ENCODE measurements around the gene PASD1.
"Not testable (repeated sequence)": the region's sequence is repeated elsewhere in the genome, so short reads cannot be mapped to it uniquely, and the experiment has no call there.

The PASD1 gene

DNA sequence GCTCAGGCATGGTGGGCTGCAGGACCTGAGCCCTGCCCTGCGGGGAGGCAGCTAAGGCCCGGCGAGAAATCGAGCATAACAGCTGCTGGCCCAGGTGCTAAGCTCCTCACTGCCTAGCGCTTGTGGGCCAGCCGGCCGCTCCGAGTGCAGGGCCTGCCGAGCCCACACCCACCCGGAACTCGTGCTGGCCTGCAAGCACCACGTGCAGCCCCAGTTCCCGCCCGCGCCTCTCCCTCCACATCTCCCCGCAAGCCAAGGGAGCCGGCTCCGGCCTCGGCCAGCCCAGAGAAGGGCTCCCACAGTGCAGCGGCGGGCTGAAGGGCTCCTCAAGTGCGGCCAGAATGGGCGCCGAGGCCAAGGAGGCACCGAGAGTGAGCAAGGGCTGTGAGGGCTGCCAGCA, 8.2 kb upstream of the PASD1 start:
- not testable (repeated sequence) for H3K9ac ChIP-seq (ENCODE audit: low read length); H3K27ac ChIP-seq (ENCODE audit: low read length); H3K27me3 ChIP-seq (ENCODE audit: control insufficient read depth, insufficient read depth, low read length); H3K36me3 ChIP-seq (ENCODE audit: control insufficient read depth, low read depth, low read length); H3K4me3 ChIP-seq (ENCODE audit: low read length); H3K9me3 ChIP-seq (ENCODE audit: control insufficient read depth, low read depth, low read length); H3K4me1 ChIP-seq (ENCODE audit: control insufficient read depth, low read depth, low read length)

DNA sequence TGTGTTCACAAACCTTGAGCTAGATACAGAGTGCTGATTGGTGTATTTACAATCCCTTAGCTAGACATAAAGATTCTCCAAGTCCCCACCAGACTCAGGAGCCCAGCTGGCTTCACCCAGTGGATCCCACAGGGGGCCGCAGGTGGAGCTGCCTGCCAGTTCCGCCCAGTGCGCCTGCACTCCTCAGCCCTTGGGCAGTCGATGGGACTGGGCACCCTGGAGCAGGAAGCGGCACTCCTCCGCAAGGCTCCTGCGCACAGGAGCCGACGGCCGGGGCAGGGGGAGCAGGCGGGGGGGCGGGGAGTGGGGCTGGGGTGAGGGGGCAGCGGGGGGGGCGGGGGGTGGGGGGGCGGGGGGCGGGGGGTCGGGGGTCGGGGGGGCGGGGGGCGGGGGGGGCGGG, 990 bp upstream of the PASD1 start:
- H3K27me3 ChIP-seq (ENCODE audit: control insufficient read depth, insufficient read depth, low read length); H3K4me3 ChIP-seq (ENCODE audit: low read length); H3K9ac ChIP-seq (ENCODE audit: low read length); H3K4me1 ChIP-seq (ENCODE audit: control insufficient read depth, low read depth, low read length); H3K9me3 ChIP-seq (ENCODE audit: control insufficient read depth, low read depth, low read length); H3K36me3 ChIP-seq (ENCODE audit: control insufficient read depth, low read depth, low read length); H3K27ac ChIP-seq (ENCODE audit: low read length): not testable (repeated sequence)

DNA sequence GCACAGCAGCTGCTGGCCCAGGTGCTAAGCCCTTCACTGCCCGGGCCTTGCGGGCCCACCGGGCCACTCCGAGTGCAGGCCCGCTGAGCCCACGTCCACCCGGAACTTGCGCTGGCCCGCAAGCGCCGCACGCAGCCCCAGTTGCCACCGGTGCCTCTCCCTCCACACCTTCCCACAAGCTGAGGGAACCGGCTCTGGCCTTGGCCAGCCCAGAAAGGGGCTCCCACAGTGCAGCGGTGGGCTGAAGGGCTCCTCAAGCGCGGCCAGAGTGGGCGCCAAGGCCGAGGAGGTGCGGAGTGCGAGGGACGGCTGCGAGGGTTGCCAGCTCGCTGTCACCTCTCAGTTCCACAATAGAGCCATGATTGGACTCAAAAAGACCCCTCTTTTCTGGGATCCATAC, 472 bp upstream of the PASD1 start:
- not testable (repeated sequence) for H3K27me3 ChIP-seq (ENCODE audit: control insufficient read depth, insufficient read depth, low read length); H3K9me3 ChIP-seq (ENCODE audit: control insufficient read depth, low read depth, low read length); H3K4me1 ChIP-seq (ENCODE audit: control insufficient read depth, low read depth, low read length); H3K9ac ChIP-seq (ENCODE audit: low read length); H3K36me3 ChIP-seq (ENCODE audit: control insufficient read depth, low read depth, low read length); H3K27ac ChIP-seq (ENCODE audit: low read length); H3K4me3 ChIP-seq (ENCODE audit: low read length)

DNA sequence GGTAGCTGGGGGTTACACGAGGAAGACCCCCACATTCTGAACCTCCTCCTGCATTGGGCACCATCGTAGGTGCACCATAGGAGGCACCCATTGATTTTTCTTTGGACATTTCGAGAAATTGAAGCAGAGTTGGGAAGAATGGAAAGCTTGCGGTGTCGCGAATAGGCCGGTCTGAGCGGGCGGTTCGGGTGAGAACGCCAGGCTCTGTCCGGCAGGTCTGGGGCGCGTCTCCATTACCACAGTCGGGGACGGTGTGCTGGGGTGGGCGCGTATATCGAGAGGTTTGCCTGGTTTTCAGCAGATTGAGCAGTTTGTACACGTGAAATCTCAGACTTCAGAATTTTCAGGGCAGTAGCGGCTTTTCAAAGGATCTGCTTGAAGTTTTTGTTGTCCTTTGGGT, 560 bp downstream of the PASD1 start:
- Histone ChIP-seq H3K27me3 (ENCODE audit: control insufficient read depth, insufficient read depth, low read length) (no peaks in the 10 kb centered on the region), H3K4me3 (ENCODE audit: low read length) (no peak overlapping the region), H3K9ac (ENCODE audit: low read length) (no peak overlapping the region), H3K9me3 (ENCODE audit: control insufficient read depth, low read depth, low read length) (peaks cover 5% of the 10 kb centered on the region), H3K27ac (ENCODE audit: low read length) (no peak overlapping the region), H3K4me1 (ENCODE audit: control insufficient read depth, low read depth, low read length) (no peaks in the 10 kb centered on the region), H3K36me3 (ENCODE audit: control insufficient read depth, low read depth, low read length) (no peaks in the 10 kb centered on the region)

DNA sequence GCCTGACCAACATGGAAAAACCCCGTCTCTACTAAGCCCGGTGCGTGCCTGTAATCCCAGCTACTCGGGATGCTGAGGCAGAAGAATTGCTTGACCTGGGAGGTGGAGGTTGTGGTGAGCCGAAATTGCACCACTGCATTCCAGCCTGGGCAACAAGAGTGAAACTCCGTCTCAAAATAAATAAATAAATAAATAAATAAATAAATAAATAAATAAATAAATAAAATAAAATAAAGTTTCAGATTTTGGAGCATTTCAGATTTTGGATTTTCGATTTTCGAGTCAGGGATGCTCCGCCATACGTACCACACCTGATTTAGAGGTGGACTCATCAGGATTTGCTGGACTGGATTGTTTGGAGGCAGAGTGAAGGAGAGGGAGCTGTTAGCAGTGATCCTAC, 3.4 kb downstream of the PASD1 start:
- not testable (repeated sequence) for H3K27ac ChIP-seq (ENCODE audit: low read length); H3K27me3 ChIP-seq (ENCODE audit: control insufficient read depth, insufficient read depth, low read length); H3K36me3 ChIP-seq (ENCODE audit: control insufficient read depth, low read depth, low read length); H3K9ac ChIP-seq (ENCODE audit: low read length); H3K4me1 ChIP-seq (ENCODE audit: control insufficient read depth, low read depth, low read length); H3K4me3 ChIP-seq (ENCODE audit: low read length)
- H3K9me3 ChIP-seq (ENCODE audit: control insufficient read depth, low read depth, low read length): peaks cover 11% of the 10 kb centered on the region

DNA sequence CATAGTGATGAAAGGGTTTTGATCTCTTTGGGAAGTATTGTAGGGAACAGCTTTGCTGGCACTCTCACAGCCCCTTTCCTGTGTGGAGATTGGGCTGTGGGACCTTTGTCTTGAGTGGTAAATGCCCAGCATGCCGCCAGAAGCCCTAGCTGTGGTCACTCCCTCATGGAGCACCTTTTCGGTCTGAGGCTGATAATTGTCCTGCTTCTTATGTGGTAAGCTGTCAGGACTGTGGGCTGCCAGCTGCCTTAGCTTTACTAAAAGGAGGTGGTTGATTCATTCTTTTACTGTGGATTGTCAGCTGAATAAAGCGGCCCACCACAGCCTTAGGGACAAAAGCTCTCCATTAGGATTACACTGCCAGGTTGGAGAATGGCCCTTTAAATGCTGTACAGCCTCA, 7.1 kb downstream of the PASD1 start:
- no peaks in the 10 kb centered on the region for H3K36me3 ChIP-seq (ENCODE audit: control insufficient read depth, low read depth, low read length)
- peaks cover 6% of the 10 kb centered on the region for H3K9me3 ChIP-seq (ENCODE audit: control insufficient read depth, low read depth, low read length)
- H3K4me1 ChIP-seq (ENCODE audit: control insufficient read depth, low read depth, low read length): no peaks in the 10 kb centered on the region
- no peak overlapping the region for H3K9ac ChIP-seq (ENCODE audit: low read length)
- H3K27me3 ChIP-seq (ENCODE audit: control insufficient read depth, insufficient read depth, low read length): no peaks in the 10 kb centered on the region
- H3K27ac ChIP-seq (ENCODE audit: low read length): no peak overlapping the region
- H3K4me3 ChIP-seq (ENCODE audit: low read length): no peak overlapping the region

DNA sequence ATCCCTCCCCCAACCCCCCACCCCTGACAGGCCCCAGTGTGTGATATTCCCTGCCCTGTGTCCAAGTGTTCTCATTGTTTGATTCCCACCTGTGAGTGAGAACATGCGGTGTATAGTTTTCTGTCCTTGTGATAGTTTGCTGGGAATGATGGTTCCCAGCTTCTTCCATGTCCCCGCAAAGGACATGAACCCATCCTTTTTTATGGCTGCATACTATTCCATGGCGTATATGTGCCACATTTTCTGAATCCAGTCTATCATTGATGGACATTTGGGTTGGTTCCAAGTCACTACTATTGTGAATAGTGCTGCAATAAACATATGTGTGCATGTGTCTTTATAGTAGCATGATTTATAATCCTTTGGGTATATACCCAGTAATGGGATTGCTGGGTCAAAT, 29.9 kb downstream of the PASD1 start:
- H3K27me3 ChIP-seq (ENCODE audit: control insufficient read depth, insufficient read depth, low read length): not testable (repeated sequence)

DNA sequence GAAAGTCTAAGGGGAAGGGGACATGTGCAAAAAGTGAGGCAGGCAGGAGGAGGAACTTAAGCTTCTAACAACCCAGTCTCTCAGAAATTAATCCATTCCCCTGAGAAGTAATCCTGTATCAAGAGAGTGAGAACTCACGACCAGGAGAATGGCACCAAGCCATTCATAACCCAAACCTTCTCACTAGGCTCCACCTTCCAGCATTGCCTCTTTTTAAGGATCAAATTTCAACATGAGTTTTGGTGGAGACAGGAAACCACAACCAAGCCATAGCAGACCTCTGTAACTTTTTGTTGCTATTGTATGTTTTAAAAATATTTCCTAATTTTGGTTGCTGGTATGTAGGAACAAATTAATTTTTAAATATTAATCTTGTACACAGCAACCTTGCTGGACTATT, 32.8 kb downstream of the PASD1 start:
- Histone ChIP-seq H3K27ac (ENCODE audit: low read length) (no peak overlapping the region), H3K27me3 (ENCODE audit: control insufficient read depth, insufficient read depth, low read length) (no peaks in the 10 kb centered on the region)

More for the DNA sequence above, 29.9 kb downstream of the PASD1 start:
- not testable (repeated sequence) for H3K9ac ChIP-seq (ENCODE audit: low read length); H3K4me3 ChIP-seq (ENCODE audit: low read length); H3K4me1 ChIP-seq (ENCODE audit: control insufficient read depth, low read depth, low read length); H3K36me3 ChIP-seq (ENCODE audit: control insufficient read depth, low read depth, low read length); H3K9me3 ChIP-seq (ENCODE audit: control insufficient read depth, low read depth, low read length); H3K27ac ChIP-seq (ENCODE audit: low read length)

DNA sequence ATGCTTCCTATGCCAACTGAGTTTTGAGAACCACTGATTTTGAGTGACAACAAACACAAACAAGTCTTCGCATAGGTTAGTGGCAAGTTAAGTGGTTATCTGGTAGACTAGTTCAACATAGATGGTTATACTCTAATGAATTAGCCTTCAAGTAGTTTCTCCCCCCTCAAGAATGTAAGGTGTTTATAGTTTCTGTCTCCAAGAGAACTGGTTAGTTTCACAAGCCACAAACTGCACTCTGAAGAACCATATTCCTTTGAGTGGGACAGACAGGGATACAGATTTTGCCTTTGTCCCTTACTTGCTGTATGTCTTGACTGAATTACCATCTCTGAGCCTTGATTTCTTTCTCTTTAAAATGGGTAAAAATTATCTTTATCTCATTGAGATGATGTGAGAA, 41.5 kb downstream of the PASD1 start:
- H3K9me3 ChIP-seq (ENCODE audit: control insufficient read depth, low read depth, low read length): peaks cover 22% of the 10 kb centered on the region
- no peak overlapping the region for H3K4me3 ChIP-seq (ENCODE audit: low read length)
- no peaks in the 10 kb centered on the region for H3K4me1 ChIP-seq (ENCODE audit: control insufficient read depth, low read depth, low read length)
- H3K27me3 ChIP-seq (ENCODE audit: control insufficient read depth, insufficient read depth, low read length): no peaks in the 10 kb centered on the region
- H3K36me3 ChIP-seq (ENCODE audit: control insufficient read depth, low read depth, low read length): no peaks in the 10 kb centered on the region
- H3K9ac ChIP-seq (ENCODE audit: low read length): no peak overlapping the region
- no peak overlapping the region for H3K27ac ChIP-seq (ENCODE audit: low read length)

More for the DNA sequence above, 32.8 kb downstream of the PASD1 start:
- Histone ChIP-seq H3K9ac (ENCODE audit: low read length) (no peak overlapping the region), H3K36me3 (ENCODE audit: control insufficient read depth, low read depth, low read length) (no peaks in the 10 kb centered on the region), H3K4me1 (ENCODE audit: control insufficient read depth, low read depth, low read length) (no peaks in the 10 kb centered on the region), H3K9me3 (ENCODE audit: control insufficient read depth, low read depth, low read length) (peaks cover 13% of the 10 kb centered on the region), H3K4me3 (ENCODE audit: low read length) (no peak overlapping the region)

DNA sequence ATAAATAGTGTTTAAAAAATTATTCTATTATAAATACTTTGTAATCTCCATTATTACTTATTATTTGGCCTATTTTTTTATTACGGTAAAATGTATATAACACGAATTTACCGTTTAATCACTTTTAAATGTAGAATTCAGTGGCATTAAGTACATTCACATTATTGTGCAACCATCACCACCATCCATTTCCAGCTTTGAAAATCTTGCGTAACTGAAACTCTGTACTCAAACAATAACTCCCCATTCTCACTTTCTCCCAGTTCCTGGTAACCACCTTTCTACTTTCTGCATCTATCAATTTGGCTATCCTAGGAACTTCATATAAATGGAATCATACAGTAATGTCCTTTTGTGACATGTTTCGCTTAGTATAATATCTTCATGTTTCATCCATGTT, 45.7 kb downstream of the PASD1 start:
- Histone ChIP-seq H3K9ac (ENCODE audit: low read length) (no peak overlapping the region), H3K36me3 (ENCODE audit: control insufficient read depth, low read depth, low read length) (no peaks in the 10 kb centered on the region), H3K9me3 (ENCODE audit: control insufficient read depth, low read depth, low read length) (no peaks in the 10 kb centered on the region), H3K27ac (ENCODE audit: low read length) (no peak overlapping the region), H3K27me3 (ENCODE audit: control insufficient read depth, insufficient read depth, low read length) (no peaks in the 10 kb centered on the region), H3K4me1 (ENCODE audit: control insufficient read depth, low read depth, low read length) (no peaks in the 10 kb centered on the region), H3K4me3 (ENCODE audit: low read length) (no peak overlapping the region)

DNA sequence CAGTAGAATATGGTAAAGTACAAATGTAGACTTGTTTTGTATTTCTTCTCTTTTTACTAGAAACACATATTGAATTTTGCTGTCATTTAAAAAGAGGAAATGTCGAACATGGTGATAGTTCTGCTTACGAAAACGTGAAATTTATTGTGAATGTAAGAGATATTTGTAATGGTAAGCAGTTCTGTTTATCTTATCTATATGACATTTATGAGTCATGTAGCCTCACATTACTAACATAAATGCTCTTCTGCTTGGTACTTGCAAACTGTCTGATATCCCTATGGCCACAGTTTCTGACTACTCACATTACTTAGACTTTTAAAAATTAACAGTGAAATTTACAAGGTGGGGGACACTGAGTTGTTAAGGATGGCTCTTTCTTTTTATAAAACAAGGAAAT, 57.9 kb downstream of the PASD1 start:
- Histone ChIP-seq H3K9me3 (ENCODE audit: control insufficient read depth, low read depth, low read length) (peaks cover 12% of the 10 kb centered on the region), H3K36me3 (ENCODE audit: control insufficient read depth, low read depth, low read length) (no peaks in the 10 kb centered on the region), H3K4me3 (ENCODE audit: low read length) (no peak overlapping the region), H3K27me3 (ENCODE audit: control insufficient read depth, insufficient read depth, low read length) (no peaks in the 10 kb centered on the region), H3K4me1 (ENCODE audit: control insufficient read depth, low read depth, low read length) (no peaks in the 10 kb centered on the region), H3K9ac (ENCODE audit: low read length) (no peak overlapping the region), H3K27ac (ENCODE audit: low read length) (no peak overlapping the region)

DNA sequence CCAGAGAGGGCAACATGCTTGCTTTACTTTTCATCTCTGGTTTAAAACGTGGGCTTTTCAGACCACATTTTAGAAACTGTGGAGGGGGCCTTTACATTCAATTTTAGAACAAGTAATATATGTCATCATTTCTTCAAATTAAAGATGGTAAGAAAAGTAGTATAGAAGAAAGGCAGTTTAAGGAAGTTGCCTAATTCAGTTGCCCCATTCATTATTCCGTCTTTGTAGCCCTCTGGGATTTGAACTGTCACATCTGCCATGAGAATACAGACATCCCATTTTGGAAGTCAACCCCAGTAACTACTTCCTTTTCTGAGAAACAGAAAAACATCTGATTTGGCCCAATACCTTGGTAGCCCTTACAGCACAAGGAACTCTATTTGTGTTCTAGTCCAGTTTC, 61.2 kb downstream of the PASD1 start:
- H3K4me3 ChIP-seq (ENCODE audit: low read length): no peak overlapping the region
- no peak overlapping the region for H3K27ac ChIP-seq (ENCODE audit: low read length)
- no peaks in the 10 kb centered on the region for H3K27me3 ChIP-seq (ENCODE audit: control insufficient read depth, insufficient read depth, low read length)
- H3K36me3 ChIP-seq (ENCODE audit: control insufficient read depth, low read depth, low read length): no peaks in the 10 kb centered on the region
- peaks cover 9% of the 10 kb centered on the region for H3K9me3 ChIP-seq (ENCODE audit: control insufficient read depth, low read depth, low read length)
- H3K9ac ChIP-seq (ENCODE audit: low read length): no peak overlapping the region
- no peaks in the 10 kb centered on the region for H3K4me1 ChIP-seq (ENCODE audit: control insufficient read depth, low read depth, low read length)

DNA sequence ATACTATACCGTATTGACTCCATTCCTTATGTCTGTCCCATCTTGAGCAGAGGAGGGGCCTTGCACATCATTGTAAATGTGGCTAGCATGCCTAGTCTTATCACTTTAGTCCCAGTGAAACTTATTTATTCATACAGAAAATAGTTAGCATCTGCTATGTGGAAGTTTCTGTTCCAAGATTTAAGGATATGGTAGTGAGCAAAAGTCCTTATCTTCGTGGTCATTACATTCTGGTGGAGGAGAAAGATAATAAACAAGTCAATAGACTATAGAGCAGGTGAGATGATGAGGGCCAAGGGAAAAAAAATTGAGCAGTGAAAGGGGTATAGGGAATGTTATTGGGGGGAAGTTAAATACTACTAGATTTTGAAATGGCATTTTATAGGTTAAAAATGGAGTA, 68.3 kb downstream of the PASD1 start:
- Histone ChIP-seq H3K36me3 (ENCODE audit: control insufficient read depth, low read depth, low read length) (no peaks in the 10 kb centered on the region), H3K27ac (ENCODE audit: low read length) (no peak overlapping the region), H3K27me3 (ENCODE audit: control insufficient read depth, insufficient read depth, low read length) (no peaks in the 10 kb centered on the region), H3K9ac (ENCODE audit: low read length) (no peak overlapping the region), H3K4me3 (ENCODE audit: low read length) (no peak overlapping the region), H3K4me1 (ENCODE audit: control insufficient read depth, low read depth, low read length) (no peaks in the 10 kb centered on the region), H3K9me3 (ENCODE audit: control insufficient read depth, low read depth, low read length) (peaks cover 5% of the 10 kb centered on the region)

Measured in iPS-18a (cell line).